BE2C (cell line): ENCODE results near the gene PUS7L.

Source experiments
- DNase-seq: peaks from one replicate; pipeline ENCODE4 v3.0.0-alpha.2; 2020
- H3K27me3 ChIP-seq: fragments of 250-450 bp; sonication (Bioruptor Pico); 2 replicates; pipeline ENCODE4 v1.5.1; 2020; ENCODE audit warnings: mild to moderate bottlenecking
- H3K36me3 ChIP-seq: fragments of 250-450 bp; sonication (Bioruptor Pico); 2 replicates; pipeline ENCODE4 v1.5.1; 2020; ENCODE audit warnings: mild to moderate bottlenecking
- H3K4me1 ChIP-seq: fragments of 250-450 bp; sonication (Bioruptor Pico); 2 replicates; pipeline ENCODE4 v1.5.1; 2020
- H3K4me3 ChIP-seq: 2 replicates; pipeline ENCODE4 v1.5.1; 2011; ENCODE audit warnings: low read depth, low read length
- H3K9me3 ChIP-seq: fragments of 250-450 bp; sonication (Bioruptor Pico); 2 replicates; pipeline ENCODE4 v1.5.1; 2020
- TF ChIP-seq, protein P1 (sequence below): IDR thresholded peaks from 2 replicates; pipeline ENCODE4 v1.5.1; 2012; ENCODE audit warnings: mild to moderate bottlenecking, low read depth, low read length

Gene PUS7L

DNA sequence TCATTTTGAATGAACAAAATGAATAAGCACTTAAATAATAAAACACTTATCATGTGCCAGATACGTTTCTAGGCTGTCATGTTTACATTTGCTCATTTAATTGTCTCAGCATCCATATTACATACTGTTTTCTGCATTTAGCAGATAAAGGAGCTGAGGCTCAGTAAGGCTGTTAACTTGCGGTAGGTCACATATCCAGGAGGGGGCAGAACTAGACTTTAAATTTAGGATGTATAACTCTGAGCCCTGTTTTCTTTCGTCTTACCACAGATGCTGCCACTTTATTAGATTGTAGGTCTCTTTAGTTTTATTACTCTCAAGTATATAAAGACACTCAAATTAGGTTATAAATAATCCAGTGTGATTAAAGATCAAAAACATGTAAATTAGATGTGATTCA, 17.9 kb upstream of the PUS7L start:
- DNase-seq: peak; percentile 10
- no peaks in the 10 kb centered on the region; the same call in 1 of the 2 replicates for H3K27me3 ChIP-seq
- no peak overlapping the region for H3K4me3 ChIP-seq
- H3K4me1 ChIP-seq: no peaks in the 10 kb centered on the region
- no peaks in the 10 kb centered on the region for H3K36me3 ChIP-seq
- H3K9me3 ChIP-seq: no peaks in the 10 kb centered on the region
- TF ChIP-seq, protein P1, sequence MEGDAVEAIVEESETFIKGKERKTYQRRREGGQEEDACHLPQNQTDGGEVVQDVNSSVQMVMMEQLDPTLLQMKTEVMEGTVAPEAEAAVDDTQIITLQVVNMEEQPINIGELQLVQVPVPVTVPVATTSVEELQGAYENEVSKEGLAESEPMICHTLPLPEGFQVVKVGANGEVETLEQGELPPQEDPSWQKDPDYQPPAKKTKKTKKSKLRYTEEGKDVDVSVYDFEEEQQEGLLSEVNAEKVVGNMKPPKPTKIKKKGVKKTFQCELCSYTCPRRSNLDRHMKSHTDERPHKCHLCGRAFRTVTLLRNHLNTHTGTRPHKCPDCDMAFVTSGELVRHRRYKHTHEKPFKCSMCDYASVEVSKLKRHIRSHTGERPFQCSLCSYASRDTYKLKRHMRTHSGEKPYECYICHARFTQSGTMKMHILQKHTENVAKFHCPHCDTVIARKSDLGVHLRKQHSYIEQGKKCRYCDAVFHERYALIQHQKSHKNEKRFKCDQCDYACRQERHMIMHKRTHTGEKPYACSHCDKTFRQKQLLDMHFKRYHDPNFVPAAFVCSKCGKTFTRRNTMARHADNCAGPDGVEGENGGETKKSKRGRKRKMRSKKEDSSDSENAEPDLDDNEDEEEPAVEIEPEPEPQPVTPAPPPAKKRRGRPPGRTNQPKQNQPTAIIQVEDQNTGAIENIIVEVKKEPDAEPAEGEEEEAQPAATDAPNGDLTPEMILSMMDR: peak; percentile 65

DNA sequence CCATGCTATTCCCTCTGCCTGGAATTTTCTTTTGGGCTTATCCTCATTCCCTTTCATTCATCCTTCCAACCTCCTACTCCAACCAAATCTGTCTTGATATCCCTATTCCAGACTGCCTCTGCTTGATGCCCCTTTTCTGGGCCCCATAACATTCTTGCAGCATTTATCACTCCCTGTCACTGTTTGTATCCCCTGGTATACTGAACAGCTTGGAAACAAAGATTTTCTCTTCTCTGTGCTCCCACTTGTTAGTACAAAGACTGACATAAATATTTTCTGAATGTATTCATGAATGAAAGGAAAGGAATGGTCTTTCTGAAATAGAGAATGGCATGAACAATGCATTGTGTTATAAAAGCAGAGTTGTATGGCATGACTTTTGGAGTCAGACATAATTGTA, 7.7 kb upstream of the PUS7L start:
- no peaks in the 10 kb centered on the region for H3K27me3 ChIP-seq
- DNase-seq: no peak
- TF ChIP-seq, protein P1: no peak
- H3K9me3 ChIP-seq: no peaks in the 10 kb centered on the region
- H3K4me3 ChIP-seq: no peak overlapping the region
- H3K4me1 ChIP-seq: no peaks in the 10 kb centered on the region
- no peaks in the 10 kb centered on the region for H3K36me3 ChIP-seq

DNA sequence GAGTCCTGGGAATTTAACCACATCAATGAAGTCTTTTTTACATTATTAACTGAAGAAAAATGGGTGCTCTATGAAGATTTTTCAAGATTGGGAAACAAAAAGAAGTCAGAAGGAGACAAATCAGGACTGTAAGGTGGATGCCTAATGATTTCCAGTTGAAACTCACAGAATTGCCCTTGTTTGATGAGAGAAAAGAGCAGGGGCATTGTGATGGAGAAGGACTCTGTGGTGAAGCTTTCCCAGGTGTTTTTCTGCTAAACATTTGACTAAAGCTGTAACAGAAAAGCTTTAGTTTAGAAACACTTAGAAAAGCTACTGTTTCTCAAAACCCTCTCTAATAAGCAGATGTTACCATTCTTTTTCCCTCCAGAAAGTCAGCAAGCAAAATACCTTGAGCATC, 5.9 kb upstream of the PUS7L start:
- DNase-seq: no peak
- H3K27me3 ChIP-seq: no peaks in the 10 kb centered on the region
- no peaks in the 10 kb centered on the region for H3K9me3 ChIP-seq
- H3K4me1 ChIP-seq: no peaks in the 10 kb centered on the region
- H3K4me3 ChIP-seq: no peak overlapping the region
- TF ChIP-seq, protein P1: no peak
- H3K36me3 ChIP-seq: no peaks in the 10 kb centered on the region

DNA sequence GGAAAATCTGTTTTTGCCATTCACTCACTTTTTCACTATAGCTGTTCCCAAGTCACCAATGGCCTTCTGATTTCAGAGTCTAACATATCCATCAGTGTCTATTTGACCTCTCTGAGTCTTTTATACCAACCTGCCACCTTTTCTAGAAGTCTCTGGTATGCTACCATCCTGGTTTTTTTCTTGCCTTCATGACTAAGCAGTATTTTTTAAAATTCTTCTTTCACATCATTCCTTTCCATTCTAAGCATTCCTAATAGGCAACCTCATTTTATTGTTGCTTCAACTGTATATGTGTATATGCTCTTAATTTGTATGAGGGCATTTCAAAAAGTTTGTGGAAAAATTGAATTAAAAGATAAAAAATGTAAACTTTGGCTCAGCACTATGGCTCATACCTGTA, 5.2 kb upstream of the PUS7L start:
- H3K27me3 ChIP-seq: no peaks in the 10 kb centered on the region
- no peak overlapping the region for H3K4me3 ChIP-seq

DNA sequence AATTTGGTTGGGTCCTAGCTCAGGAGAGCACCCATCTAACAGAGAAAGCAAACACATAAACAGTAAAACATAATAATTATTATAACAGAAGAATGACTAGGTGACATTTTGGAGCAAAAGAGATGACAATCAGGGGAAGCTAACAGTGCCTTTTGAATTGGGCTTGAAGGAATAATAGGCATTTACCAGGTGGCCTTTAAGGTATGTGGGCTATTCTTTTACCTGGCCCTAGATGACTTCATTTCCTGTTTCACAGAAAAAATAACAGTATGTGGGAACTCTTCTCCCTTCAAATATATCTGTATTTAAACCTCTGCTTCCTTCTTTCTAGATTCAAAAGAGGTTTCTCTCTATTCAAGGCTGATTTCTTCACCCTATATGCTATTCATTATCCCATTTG, 4.0 kb upstream of the PUS7L start:
- TF ChIP-seq, protein P1: no peak
- no peaks in the 10 kb centered on the region for H3K9me3 ChIP-seq
- peaks cover 4% of the 10 kb centered on the region for H3K4me1 ChIP-seq
- H3K4me3 ChIP-seq: no peak overlapping the region
- H3K36me3 ChIP-seq: no peaks in the 10 kb centered on the region
- H3K27me3 ChIP-seq: no peaks in the 10 kb centered on the region
- no peak for DNase-seq

More for the DNA sequence above, 5.2 kb upstream of the PUS7L start:
- no peak for DNase-seq
- no peaks in the 10 kb centered on the region for H3K9me3 ChIP-seq
- no peaks in the 10 kb centered on the region for H3K36me3 ChIP-seq
- no peaks in the 10 kb centered on the region for H3K4me1 ChIP-seq
- TF ChIP-seq, protein P1: no peak

GRCh38 chr12:43761500-43761899, 2.9 kb upstream of the PUS7L start:
- Histone ChIP-seq H3K36me3 (no peaks in the 10 kb centered on the region), H3K4me3 (no peak overlapping the region), H3K4me1 (peaks cover 4% of the 10 kb centered on the region), H3K9me3 (no peaks in the 10 kb centered on the region), H3K27me3 (no peaks in the 10 kb centered on the region)
- TF ChIP-seq, protein P1: no peak
- no peak for DNase-seq
